A549 (cell line): Measurements from ENCODE around the gene SDR39U1. TPM values are rescaled to one million over a fixed set of nuclear protein-coding genes. Genes with fewer than 3 reads are reported as not detected.

Experiments
- ATAC-seq, 2 experiments: fragments of 200-7000 bp in 1 of 2; fragments of >200 bp in 1 of 2; cut with Nextera tagmentation in 1 of 2; cut with Tn5 transposase in 1 of 2; 3 replicates each; pipeline versions ENCODE4 v1.8.0 to v1.9.1; 2018 to 2020; ENCODE audit warnings: mild to moderate bottlenecking in 1 of 2, moderate library complexity in 1 of 2
- CTCF ChIA-PET: fragments of 300-600 bp; sonication (Branson Sonifier 250); formaldehyde crosslinking; extraction: SDS; loops from one replicate; lab custom pipeline; 2021; ENCODE audit warnings: antibody characterized with exemption, inconsistent platforms; lab: Yijun Ruan, JAX
- POLR2A ChIA-PET: fragments of 350-600 bp; formaldehyde crosslinking; extraction: SDS; loops from one replicate; lab custom pipeline; 2021; ENCODE audit warnings: antibody characterized with exemption, inconsistent platforms; lab: Yijun Ruan, JAX
- DNase-seq, 2 experiments: peaks; one replicate each; pipeline versions ENCODE4 v3.0.0 to v3.0.0-alpha.2; 2011 to 2016; ENCODE audit warnings: low read depth in 1 of 2, low spot score in 1 of 2
- FAIRE-seq: peaks from 2 replicates; lab custom pipeline; 2011; peaks lifted over from hg19 to GRCh38; lab: Jason Lieb, UNC
- H3K27ac ChIP-seq, 2 experiments: fragments of >200 bp; sonication (Bioruptor Twin); formaldehyde crosslinking; 3 replicates each; pipeline ENCODE4 v1.5.1; 2016 to 2017
- H3K4me1 ChIP-seq: fragments of >200 bp; sonication (Bioruptor Twin); formaldehyde crosslinking; 3 replicates; pipeline ENCODE4 v1.6.1; 2016
- H3K4me2 ChIP-seq: fragments of >200 bp; sonication (Bioruptor Twin); formaldehyde crosslinking; 3 replicates; pipeline ENCODE4 v1.6.1; 2016
- H3K4me3 ChIP-seq: fragments of >200 bp; sonication (Bioruptor Twin); formaldehyde crosslinking; 3 replicates; pipeline ENCODE4 v1.5.1; 2016
- H3K9me3 ChIP-seq: fragments of >200 bp; sonication (Bioruptor Twin); formaldehyde crosslinking; 3 replicates; pipeline ENCODE4 v1.6.1; 2016
- BCL3 ChIP-seq: fragments of >200 bp; sonication (Bioruptor Twin); formaldehyde crosslinking; IDR thresholded peaks from 3 replicates; pipeline ENCODE4 v1.6.1; 2016
- BHLHE40 ChIP-seq: IDR thresholded peaks from 2 replicates; pipeline ENCODE4 v1.6.1; 2012; ENCODE audit warnings: low read depth, low read length, inconsistent platforms
- CBX8 ChIP-seq: fragments of 200-600 bp; sonication (generic); IDR thresholded peaks from 2 replicates; pipeline ENCODE4 v1.6.1; 2016
- CHD2 ChIP-seq: fragments of 150-350 bp; IDR thresholded peaks from 2 replicates; pipeline ENCODE4 v1.6.1; 2014; ENCODE audit warnings: low read length; ENCODE audit not compliant: partially characterized antibody
- CHD4 ChIP-seq: fragments of 200-600 bp; sonication (generic); IDR thresholded peaks from 2 replicates; pipeline ENCODE4 v1.6.1; 2016; ENCODE audit warnings: antibody characterized with exemption, mild to moderate bottlenecking, borderline replicate concordance
- CTCF ChIP-seq: fragments of >200 bp; sonication (Bioruptor Twin); formaldehyde crosslinking; IDR thresholded peaks from 3 replicates; pipeline ENCODE4 v1.5.1; 2016
- EHMT2 ChIP-seq: fragments of 200-600 bp; sonication (generic); IDR thresholded peaks from 2 replicates; pipeline ENCODE4 v1.6.1; 2016; ENCODE audit warnings: antibody characterized with exemption, low read depth, mild to moderate bottlenecking, moderate library complexity
- EP300 ChIP-seq, 2 experiments: fragments of >200 bp; sonication (Bioruptor Twin); formaldehyde crosslinking; IDR thresholded peaks; 2 replicates in 1 of 2; 3 replicates in 1 of 2; pipeline ENCODE4 v1.6.1; 2016 to 2017
- ESRRA ChIP-seq: fragments of 150-350 bp; IDR thresholded peaks from 2 replicates; pipeline ENCODE4 v1.6.1; 2014; ENCODE audit warnings: mild to moderate bottlenecking, low read length, borderline replicate concordance
- HDAC2 ChIP-seq: fragments of 200-600 bp; sonication (generic); IDR thresholded peaks from 2 replicates; pipeline ENCODE4 v1.6.1; 2016
- HOXB13 ChIP-seq: fragments of 250-450 bp; sonication (Bioruptor Pico); IDR thresholded peaks from 2 replicates; pipeline ENCODE4 v1.5.0; 2020; ENCODE audit warnings: low read depth, mild to moderate bottlenecking, moderate library complexity
- HOXB5 ChIP-seq: fragments of 250-450 bp; sonication (Bioruptor Pico); IDR thresholded peaks from 2 replicates; pipeline ENCODE4 v1.5.0; 2020; ENCODE audit warnings: mild to moderate bottlenecking, moderate library complexity
- JUN ChIP-seq, 2 experiments: fragments of >200 bp; sonication (Bioruptor Twin); formaldehyde crosslinking; IDR thresholded peaks; 2 replicates in 1 of 2; 3 replicates in 1 of 2; pipeline ENCODE4 v1.6.1; 2016 to 2017
- MAFK ChIP-seq: fragments of 450-650 bp; IDR thresholded peaks from 2 replicates; pipeline ENCODE4 v1.6.1; 2014; ENCODE audit not compliant: partially characterized antibody
- MYC ChIP-seq: IDR thresholded peaks from 2 replicates; pipeline ENCODE4 v1.6.1; 2012; ENCODE audit warnings: mild to moderate bottlenecking, inconsistent platforms, low read length, improper control_type of control experiment, borderline replicate concordance
- NFE2L2 ChIP-seq: fragments of 150-350 bp; conservative IDR thresholded peaks from 2 replicates; pipeline ENCODE4 v1.6.1; 2014; ENCODE audit warnings: low read length
- PBX3 ChIP-seq: IDR thresholded peaks from 2 replicates; pipeline ENCODE4 v1.6.1; 2012
- PHF8 ChIP-seq: fragments of 200-600 bp; sonication (generic); IDR thresholded peaks from 2 replicates; pipeline ENCODE4 v1.6.1; 2016; ENCODE audit warnings: low read depth, mild to moderate bottlenecking, antibody characterized with exemption, moderate library complexity, borderline replicate concordance
- RARB ChIP-seq: fragments of 250-450 bp; sonication (Bioruptor Pico); IDR thresholded peaks from 2 replicates; pipeline ENCODE4 v1.8.0; 2021; ENCODE audit warnings: mild to moderate bottlenecking, moderate library complexity
- RCOR1 ChIP-seq: fragments of 150-350 bp; IDR thresholded peaks from 2 replicates; pipeline ENCODE4 v1.6.1; 2014; ENCODE audit warnings: antibody characterized with exemption, low read length, low read depth
- RFX5 ChIP-seq: fragments of 450-650 bp; IDR thresholded peaks from 2 replicates; pipeline ENCODE4 v1.7.1; 2014; ENCODE audit warnings: antibody characterized with exemption, mild to moderate bottlenecking, moderate library complexity
- SMC3 ChIP-seq: fragments of >200 bp; sonication (Bioruptor Twin); formaldehyde crosslinking; IDR thresholded peaks from 3 replicates; pipeline ENCODE4 v1.6.1; 2018; ENCODE audit warnings: inconsistent platforms
- ZFP36 ChIP-seq: fragments of 450-650 bp; IDR thresholded peaks from 2 replicates; pipeline ENCODE4 v1.6.1; 2014; ENCODE audit warnings: borderline replicate concordance; ENCODE audit not compliant: partially characterized antibody
- WGBS: methylation state at CpG from one replicate; pipeline ENCODE4 v1.1.6; 2017; ENCODE audit errors: missing lambda C conversion rate; 5-methylcytosine and 5-hydroxymethylcytosine counted together
- polyA plus RNA-seq, 4 experiments: library from polyadenylated mRNA; depleted of rRNA in 3 of 4; stranded (reverse); fragments of >200 nt; fragmentation: RNase III in 1 of 4; extraction: RNeasy Plus Mini Kit Qiagen cat#74134 plus additional on column Dnase treatment in 1 of 4; gene quantifications; 2 replicates in 3 of 4; 3 replicates in 1 of 4; pipeline ENCODE4 v1.2.3, GENCODE V29; 2011 to 2017
- TF ChIP-seq, protein P1 (sequence below): fragments of >200 bp; sonication (Bioruptor Twin); formaldehyde crosslinking; IDR thresholded peaks from 2 replicates; pipeline ENCODE4 v1.6.1; 2016

Gene SDR39U1
- polyA plus RNA-seq, 2 of the 4 experiments (the other 2 are of a cell fraction), result 57.3 to 61.1 TPM

DNA sequence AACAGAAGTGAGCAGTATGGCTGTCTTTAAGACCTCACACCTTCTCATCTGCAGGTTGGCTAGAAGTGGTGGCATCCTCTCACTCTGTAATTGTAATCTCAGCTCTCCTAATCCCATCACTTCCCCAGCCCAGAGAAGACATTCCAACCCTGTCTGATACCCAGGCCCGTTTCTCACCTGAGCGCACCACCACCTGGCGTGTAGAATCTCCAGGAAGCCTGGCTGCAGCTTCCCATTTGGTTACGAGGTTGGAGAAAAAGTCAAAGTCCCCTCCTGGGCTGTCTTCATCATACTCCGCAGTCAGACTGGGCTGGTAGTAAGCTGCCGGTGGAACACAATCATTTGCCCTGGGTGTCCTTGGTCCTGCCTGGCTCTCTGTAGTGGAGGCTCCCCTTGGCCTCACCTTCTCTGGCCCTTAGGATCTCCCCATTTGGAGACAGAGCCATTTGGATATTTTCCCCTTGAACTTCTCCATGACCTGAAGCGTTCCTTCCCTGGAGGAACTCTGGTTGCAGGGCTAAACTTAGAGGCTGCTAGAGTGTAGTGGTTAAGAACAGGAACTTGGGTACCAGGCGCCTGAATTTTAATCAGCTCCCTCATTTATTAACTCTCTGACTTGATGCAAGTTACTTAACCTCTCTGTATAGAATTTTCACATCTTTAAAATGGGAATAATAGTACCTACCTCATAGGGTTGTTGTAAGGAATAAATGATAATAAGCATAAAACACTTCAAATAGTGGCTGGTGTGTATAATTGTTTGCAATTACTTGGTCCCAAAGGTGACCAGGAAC is 1.8 kb downstream of the SDR39U1 start:
- H3K27ac ChIP-seq, result peak overlapping the region in 1 of 2 experiments; percentile 98; a peak in 2 of 6 replicates
- WGBS, result 93% methylated on average over 7 of the region's 8 CpGs
- DNase-seq, result no peak
- peaks cover 6% of the 10 kb centered on the region for H3K4me1 ChIP-seq
- FAIRE-seq, result no peak
- ChIA-PET CTCF (interaction anchor here (1.0 to 4.9 kb wide), 7 partner anchors 9 to 133 kb away, joined by 3 to 41 read pairs (median 4); partner anchors contain the start of genes ADCY4 and CIDEB), POLR2A (interaction anchor here (0.9 kb wide), 1 partner anchor 170 kb away, joined by 3 read pairs; the partner anchor contains the start of gene RABGGTA)
- H3K4me3 ChIP-seq, result no peak overlapping the region
- no peaks in the 10 kb centered on the region for H3K9me3 ChIP-seq
- TF ChIP-seq PBX3 (no peak), MAFK (no peak), EHMT2 (no peak), HDAC2 (no peak), ESRRA (no peak), RCOR1 (no peak), CHD4 (no peak), ZFP36 (no peak)
- ATAC-seq, result no peak
- H3K4me2 ChIP-seq, result peak overlapping the region; percentile 84

- 83% methylated on average over 14 of the region's 15 CpGs for WGBS
- Histone ChIP-seq H3K4me1 (peaks cover 6% of the 10 kb centered on the region), H3K4me3 (no peak overlapping the region), H3K27ac (no peak overlapping the region), H3K4me2 (no peak overlapping the region), H3K9me3 (no peaks in the 10 kb centered on the region)
- ChIA-PET POLR2A (interaction anchor here (0.9 kb wide), 2 partner anchors 9 to 169 kb away, joined by 3 read pairs; partner anchors contain the start of gene RABGGTA), CTCF (interaction anchor here (1.0 to 4.9 kb wide), 4 partner anchors 9 to 114 kb away, joined by 3 to 41 read pairs (median 26); partner anchors contain the start of gene ADCY4)
- no peak for ATAC-seq
- no peak for DNase-seq
- no peak for FAIRE-seq
- TF ChIP-seq ESRRA (no peak), CTCF (no peak), MYC (no peak), RCOR1 (no peak), HOXB13 (no peak), BHLHE40 (no peak), EHMT2 (no peak), RARB (CRISPR knock-in tag) (no peak), SMC3 (no peak), HOXB5 (CRISPR knock-in tag) (no peak), CBX8 (no peak), PHF8 (no peak), RFX5 (no peak), BCL3 (no peak), CHD2 (no peak), EP300 (IDR thresholded peaks at IDR 0.05) (no peak), JUN (IDR thresholded peaks at IDR 0.05) (no peak), NFE2L2 (no peak)
- TF ChIP-seq, protein P1, sequence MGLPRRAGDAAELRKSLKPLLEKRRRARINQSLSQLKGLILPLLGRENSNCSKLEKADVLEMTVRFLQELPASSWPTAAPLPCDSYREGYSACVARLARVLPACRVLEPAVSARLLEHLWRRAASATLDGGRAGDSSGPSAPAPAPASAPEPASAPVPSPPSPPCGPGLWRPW, result no peak
These were observed 2.6 kb downstream of the SDR39U1 start for GRCh38 chr14:24439830-24440605.
